PFSK-1 (cell line): ENCODE data around the gene MAP3K3.

ENCODE experiments used
- FOXP2 ChIP-seq: optimal IDR thresholded peaks from 2 replicates; pipeline ENCODE3; 2011; ENCODE audit warnings: borderline replicate concordance, control low read depth, inconsistent platforms; ENCODE audit not compliant: insufficient read depth; ENCODE audit errors: extremely low read length, extremely low read depth
- POLR2AphosphoS5 ChIP-seq: IDR thresholded peaks from 2 replicates; pipeline ENCODE4 v1.6.1; 2012; ENCODE audit warnings: low read depth, mild to moderate bottlenecking, control low read depth, low read length, moderate library complexity
- SIN3A ChIP-seq: IDR thresholded peaks from 2 replicates; pipeline ENCODE4 v1.6.1; 2012; ENCODE audit warnings: mild to moderate bottlenecking, low read length, moderate library complexity, borderline replicate concordance; ENCODE audit not compliant: insufficient read depth
- TAF1 ChIP-seq: IDR thresholded peaks from 2 replicates; pipeline ENCODE4 v1.6.1; 2012; ENCODE audit warnings: low read length, control low read depth, borderline replicate concordance; ENCODE audit not compliant: insufficient read depth
- TF ChIP-seq, protein P1 (sequence below), 2 experiments: IDR thresholded peaks; 2 replicates each; pipeline versions ENCODE4 v1.6.1 to v1.8.0; 2011 to 2012; ENCODE audit warnings: low read depth in 2 of 2, low read length in 2 of 2, control low read depth in 1 of 2, inconsistent platforms in 1 of 2, mild to moderate bottlenecking in 1 of 2, moderate library complexity in 1 of 2; ENCODE audit not compliant: insufficient read depth in 1 of 2

Gene MAP3K3

GRCh38 chr17:63702721-63703015, 80.5 kb downstream of the MAP3K3 start:
- TF ChIP-seq SIN3A (no peak), TAF1 (no peak), POLR2AphosphoS5 (no peak), FOXP2 (no peak)
- TF ChIP-seq, protein P1, sequence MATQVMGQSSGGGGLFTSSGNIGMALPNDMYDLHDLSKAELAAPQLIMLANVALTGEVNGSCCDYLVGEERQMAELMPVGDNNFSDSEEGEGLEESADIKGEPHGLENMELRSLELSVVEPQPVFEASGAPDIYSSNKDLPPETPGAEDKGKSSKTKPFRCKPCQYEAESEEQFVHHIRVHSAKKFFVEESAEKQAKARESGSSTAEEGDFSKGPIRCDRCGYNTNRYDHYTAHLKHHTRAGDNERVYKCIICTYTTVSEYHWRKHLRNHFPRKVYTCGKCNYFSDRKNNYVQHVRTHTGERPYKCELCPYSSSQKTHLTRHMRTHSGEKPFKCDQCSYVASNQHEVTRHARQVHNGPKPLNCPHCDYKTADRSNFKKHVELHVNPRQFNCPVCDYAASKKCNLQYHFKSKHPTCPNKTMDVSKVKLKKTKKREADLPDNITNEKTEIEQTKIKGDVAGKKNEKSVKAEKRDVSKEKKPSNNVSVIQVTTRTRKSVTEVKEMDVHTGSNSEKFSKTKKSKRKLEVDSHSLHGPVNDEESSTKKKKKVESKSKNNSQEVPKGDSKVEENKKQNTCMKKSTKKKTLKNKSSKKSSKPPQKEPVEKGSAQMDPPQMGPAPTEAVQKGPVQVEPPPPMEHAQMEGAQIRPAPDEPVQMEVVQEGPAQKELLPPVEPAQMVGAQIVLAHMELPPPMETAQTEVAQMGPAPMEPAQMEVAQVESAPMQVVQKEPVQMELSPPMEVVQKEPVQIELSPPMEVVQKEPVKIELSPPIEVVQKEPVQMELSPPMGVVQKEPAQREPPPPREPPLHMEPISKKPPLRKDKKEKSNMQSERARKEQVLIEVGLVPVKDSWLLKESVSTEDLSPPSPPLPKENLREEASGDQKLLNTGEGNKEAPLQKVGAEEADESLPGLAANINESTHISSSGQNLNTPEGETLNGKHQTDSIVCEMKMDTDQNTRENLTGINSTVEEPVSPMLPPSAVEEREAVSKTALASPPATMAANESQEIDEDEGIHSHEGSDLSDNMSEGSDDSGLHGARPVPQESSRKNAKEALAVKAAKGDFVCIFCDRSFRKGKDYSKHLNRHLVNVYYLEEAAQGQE (IDR thresholded peaks at IDR 0.05; ENCODE audit: insufficient read depth in 1 of 2, low read depth in 2 of 2, low read length in 2 of 2): no peak

GRCh38 chr17:63703029-63703428, 80.8 kb downstream of the MAP3K3 start:
- TF ChIP-seq TAF1 (no peak), FOXP2 (no peak), POLR2AphosphoS5 (no peak), SIN3A (no peak)
- TF ChIP-seq, protein P1 (IDR thresholded peaks at IDR 0.05; ENCODE audit: insufficient read depth in 1 of 2, low read depth in 2 of 2, low read length in 2 of 2): no peak

DNA sequence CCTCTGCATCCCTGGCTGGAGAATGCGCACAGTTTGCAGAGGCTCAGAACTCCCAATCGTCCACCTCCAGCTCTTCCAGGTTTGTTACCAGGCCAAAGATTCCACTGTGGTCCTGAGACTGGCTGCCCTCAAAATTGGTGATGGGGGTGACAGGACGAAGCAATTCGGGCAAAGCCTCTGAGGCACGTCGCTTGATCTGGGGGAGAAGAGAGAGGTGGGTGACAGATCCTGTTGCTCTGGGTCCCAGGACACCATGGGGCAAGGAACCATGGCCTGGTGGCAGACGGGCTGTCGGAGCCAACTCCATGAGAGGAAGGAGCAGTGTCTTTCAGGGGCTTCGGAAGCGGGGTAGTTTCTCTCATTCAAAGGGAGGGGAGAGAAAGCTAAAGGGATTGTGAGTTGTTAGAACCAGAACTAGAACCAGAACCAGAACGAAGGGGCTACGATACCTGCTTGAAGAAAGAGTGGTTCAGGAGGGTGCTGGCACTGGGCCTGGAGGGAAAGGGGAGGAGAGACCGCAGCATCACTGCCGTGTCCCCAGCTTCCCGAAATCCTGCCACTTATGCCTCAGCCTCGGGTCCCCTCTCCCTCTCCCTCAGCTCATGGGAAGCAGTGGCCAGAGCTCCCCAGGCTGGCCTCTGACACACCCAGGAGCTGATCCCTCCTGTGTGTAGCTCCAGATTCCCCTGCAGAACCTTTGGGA, 81.5 kb downstream of the MAP3K3 start:
- no peak for TF ChIP-seq POLR2AphosphoS5
- TF ChIP-seq TAF1: no peak
- no peak for TF ChIP-seq FOXP2
- no peak for TF ChIP-seq SIN3A
- TF ChIP-seq, protein P1 (IDR thresholded peaks at IDR 0.05; ENCODE audit: insufficient read depth in 1 of 2, low read depth in 2 of 2, low read length in 2 of 2): no peak

GRCh38 chr17:63704259-63704576, 82.0 kb downstream of the MAP3K3 start:
- TF ChIP-seq, protein P1 (IDR thresholded peaks at IDR 0.05; ENCODE audit: insufficient read depth in 1 of 2, low read depth in 2 of 2, low read length in 2 of 2): no peak
- TF ChIP-seq FOXP2 (no peak), TAF1 (no peak), POLR2AphosphoS5 (no peak), SIN3A (no peak)

GRCh38 chr17:63704836-63705235, 82.6 kb downstream of the MAP3K3 start:
- no peak for TF ChIP-seq TAF1
- no peak for TF ChIP-seq POLR2AphosphoS5
- TF ChIP-seq, protein P1 (IDR thresholded peaks at IDR 0.05; ENCODE audit: insufficient read depth in 1 of 2, low read depth in 2 of 2, low read length in 2 of 2): no peak
- TF ChIP-seq FOXP2: no peak
- no peak for TF ChIP-seq SIN3A
